SK-N-SH (cell line): ENCODE measurements around the gene ATP5F1E. TPM values are rescaled to one million over a fixed set of nuclear protein-coding genes. Genes with fewer than 3 reads are reported as not detected.

Experiments used
- CTCF ChIA-PET: fragments of 300-600, 350-600 bp; formaldehyde crosslinking; extraction: SDS; loops from one replicate; lab custom pipeline; 2021; lab: Yijun Ruan, JAX
- POLR2A ChIA-PET: fragments of 350-600 bp; sonication (Branson Sonifier 250); formaldehyde crosslinking; extraction: SDS; loops from one replicate; lab custom pipeline; 2020; ENCODE audit warnings: antibody characterized with exemption, inconsistent platforms; lab: Yijun Ruan, JAX
- DNase-seq: peaks from one replicate; pipeline ENCODE4 v3.0.0; 2012
- H2AFZ ChIP-seq: fragments of 200-600 bp; sonication (generic); 2 replicates; pipeline ENCODE4 v1.8.1; 2016; ENCODE audit warnings: antibody characterized with exemption, mild to moderate bottlenecking, low read depth
- H3F3A ChIP-seq: fragments of 200-600 bp; sonication (generic); replicated peaks from 2 replicates; pipeline ENCODE3; 2016; ENCODE audit warnings: antibody characterized with exemption, mild to moderate bottlenecking; ENCODE audit not compliant: insufficient read depth
- H3K27ac ChIP-seq, 2 experiments: fragments of 200-500 bp in 1 of 2; fragments of 200-600 bp in 1 of 2; sonication (Bioruptor generic) in 1 of 2; sonication (generic), shearing (Covaris generic) in 1 of 2; 2 replicates each; pipeline versions ENCODE4 v1.5.1 to v1.6.1; 2014 to 2016; ENCODE audit warnings: low read depth in 2 of 2, inconsistent platforms in 1 of 2, low read length in 1 of 2, mild to moderate bottlenecking in 1 of 2, mixed read lengths in 1 of 2
- H3K27me3 ChIP-seq: fragments of 200-600 bp; sonication (generic), shearing (Covaris generic); 2 replicates; pipeline ENCODE4 v1.6.1; 2016; ENCODE audit warnings: mixed run types; ENCODE audit not compliant: insufficient read depth
- H3K36me3 ChIP-seq, 2 experiments: fragments of 200-500 bp in 1 of 2; fragments of 200-600 bp in 1 of 2; sonication (Bioruptor generic) in 1 of 2; sonication (generic) in 1 of 2; replicated peaks in 1 of 2; 2 replicates each; pipeline versions ENCODE3 to v1.5.1; 2014 to 2016; ENCODE audit warnings: low read length in 1 of 2, mild to moderate bottlenecking in 1 of 2; ENCODE audit not compliant: insufficient read depth in 2 of 2, control insufficient read depth in 1 of 2
- H3K4me1 ChIP-seq, 2 experiments: fragments of 200-500 bp in 1 of 2; fragments of 200-600 bp in 1 of 2; sonication (Bioruptor generic) in 1 of 2; sonication (generic), shearing (Covaris generic) in 1 of 2; 2 replicates each; pipeline versions ENCODE4 v1.5.1 to v1.6.1; 2014 to 2016; ENCODE audit warnings: low read depth in 1 of 2, low read length in 1 of 2, mixed run types in 1 of 2; ENCODE audit not compliant: insufficient read depth in 2 of 2, control insufficient read depth in 1 of 2
- H3K4me2 ChIP-seq: fragments of 200-600 bp; sonication (generic), shearing (Covaris generic); 2 replicates; pipeline ENCODE4 v1.6.1; 2017; ENCODE audit warnings: mixed run types
- H3K4me3 ChIP-seq, 2 experiments: fragments of 200-500 bp in 1 of 2; fragments of 200-600 bp in 1 of 2; sonication (Bioruptor generic) in 1 of 2; sonication (generic), shearing (Covaris generic) in 1 of 2; 2 replicates each; pipeline versions ENCODE4 v1.5.1 to v1.8.1; 2014 to 2016; ENCODE audit warnings: low read depth in 2 of 2, inconsistent platforms in 1 of 2, low read length in 1 of 2, mild to moderate bottlenecking in 1 of 2, mixed read lengths in 1 of 2, moderate library complexity in 1 of 2
- H3K79me2 ChIP-seq: fragments of 200-600 bp; sonication (generic); 2 replicates; pipeline ENCODE4 v1.8.1; 2017; ENCODE audit warnings: mild to moderate bottlenecking; ENCODE audit not compliant: insufficient read depth
- H3K9ac ChIP-seq: fragments of 200-600 bp; sonication (generic); 2 replicates; pipeline ENCODE4 v1.6.1; 2017; ENCODE audit warnings: mixed run types
- H3K9me2 ChIP-seq: fragments of 200-600 bp; sonication (generic); 2 replicates; pipeline ENCODE4 v1.6.1; 2017; ENCODE audit warnings: mixed run types
- H3K9me3 ChIP-seq: fragments of 200-600 bp; sonication (generic); 2 replicates; pipeline ENCODE4 v1.6.1; 2017; ENCODE audit warnings: mixed run types, mild to moderate bottlenecking, moderate library complexity
- H4K20me1 ChIP-seq: fragments of 200-600 bp; sonication (generic); 2 replicates; pipeline ENCODE4 v1.6.1; 2017; ENCODE audit warnings: mild to moderate bottlenecking, mixed run types; ENCODE audit not compliant: insufficient read depth
- CTCF ChIP-seq: fragments of 200-600 bp; sonication (generic); IDR thresholded peaks from 2 replicates; pipeline ENCODE4 v1.6.1; 2017; ENCODE audit warnings: antibody characterized with exemption, mild to moderate bottlenecking, moderate library complexity
- EZH2phosphoT487 ChIP-seq: fragments of 200-600 bp; sonication (generic); IDR thresholded peaks from 2 replicates; pipeline ENCODE4 v1.6.1; 2017; ENCODE audit warnings: low read depth, mixed run types, mild to moderate bottlenecking, antibody characterized with exemption, moderate library complexity, borderline replicate concordance
- FOXJ3 ChIP-seq: sonication (generic); formaldehyde crosslinking; IDR thresholded peaks from 2 replicates; pipeline ENCODE4 v1.5.1; 2020; ENCODE audit warnings: mild to moderate bottlenecking, missing genetic modification reagents
- MXI1 ChIP-seq: IDR thresholded peaks from 2 replicates; pipeline ENCODE4 v1.6.1; 2012; ENCODE audit warnings: mild to moderate bottlenecking, low read depth, low read length, improper control_type of control experiment
- PBX3 ChIP-seq: IDR thresholded peaks from 2 replicates; pipeline ENCODE4; 2012
- POLR2AphosphoS5 ChIP-seq: IDR thresholded peaks from 2 replicates; pipeline ENCODE4 v1.6.1; 2012; ENCODE audit warnings: low read depth, low read length
- RAD21 ChIP-seq: IDR thresholded peaks from 2 replicates; pipeline ENCODE4 v1.6.1; 2012; ENCODE audit warnings: mild to moderate bottlenecking, low read length
- RCOR1 ChIP-seq: fragments of 150-350 bp; IDR thresholded peaks from 2 replicates; pipeline ENCODE4 v1.6.1; 2017; ENCODE audit warnings: antibody characterized with exemption, low read length
- REST ChIP-seq: IDR thresholded peaks from 2 replicates; pipeline ENCODE4 v1.6.1; 2012; ENCODE audit warnings: mild to moderate bottlenecking, low read depth, low read length, moderate library complexity
- SIN3A ChIP-seq: IDR thresholded peaks from 2 replicates; pipeline ENCODE4 v1.6.1; 2012; ENCODE audit warnings: low read depth, mild to moderate bottlenecking, low read length, moderate library complexity, borderline replicate concordance
- TCF12 ChIP-seq: IDR thresholded peaks from 2 replicates; pipeline ENCODE4 v1.4.0; 2012
- USF1 ChIP-seq: IDR thresholded peaks from 2 replicates; pipeline ENCODE4 v1.4.0; 2012; ENCODE audit warnings: low read depth, borderline replicate concordance
- USF2 ChIP-seq: fragments of 150-350 bp; IDR thresholded peaks from 2 replicates; pipeline ENCODE4 v1.6.1; 2017; ENCODE audit warnings: antibody characterized with exemption, low read length, low read depth, borderline replicate concordance
- YY1 ChIP-seq: IDR thresholded peaks from 2 replicates; pipeline ENCODE4 v1.4.0; 2012; ENCODE audit warnings: low read depth, mild to moderate bottlenecking
- ZBTB33 ChIP-seq: IDR thresholded peaks from 2 replicates; pipeline ENCODE4 v1.4.0; 2012; ENCODE audit warnings: low read depth, borderline replicate concordance
- WGBS: methylation state at CpG from one replicate; pipeline ENCODE4 v1.1.6; 2017; ENCODE audit warnings: low lambda C conversion rate; 5-methylcytosine and 5-hydroxymethylcytosine counted together
- polyA plus RNA-seq, 3 experiments: library from polyadenylated mRNA; depleted of rRNA; stranded (reverse); fragments of >200 nt; gene quantifications; 2 replicates each; pipeline ENCODE4 v1.2.3, GENCODE V29; 2012

ATP5F1E gene
- polyA plus RNA-seq, 1 of the 3 experiments (the other 2 are of a cell fraction) = 60.8 TPM

- Histone ChIP-seq H3K36me3 (no peaks in the 10 kb centered on the region), H3K27me3 (no peaks in the 10 kb centered on the region), H3K9me3 (no peaks in the 10 kb centered on the region), H2AFZ (no peak overlapping the region), H3F3A (no peaks in the 10 kb centered on the region), H3K27ac (no peak overlapping the region), H3K9ac (no peak overlapping the region), H3K4me2 (no peak overlapping the region), H3K4me1 (peaks cover 0 to 3% of the 10 kb centered on the region in 2 experiments; a peak in 1 of 4 replicates), H3K4me3 (no peak overlapping the region), H3K79me2 (no peaks in the 10 kb centered on the region), H4K20me1 (no peaks in the 10 kb centered on the region), H3K9me2 (no peaks in the 10 kb centered on the region)
- POLR2A ChIA-PET = no interaction called here
- CTCF ChIA-PET = interaction anchor here (1.3 kb wide), 1 partner anchor 13 kb away, joined by 4 read pairs; no protein-coding TSS in a partner anchor
- 85% methylated on average over 7 of the region's 8 CpGs for WGBS
- DNase-seq = no peak
- no peak for TF ChIP-seq RCOR1
Measured at GRCh38 chr20:59002388-59002787, 29.7 kb downstream of the ATP5F1E start.

GRCh38 chr20:59001449-59002171, 30.5 kb downstream of the ATP5F1E start:
- H3K79me2 ChIP-seq = no peaks in the 10 kb centered on the region
- TF ChIP-seq RAD21 = no peak
- no peak for TF ChIP-seq FOXJ3 (CRISPR knock-in tag)
- TF ChIP-seq USF1 = no peak
- no peak for TF ChIP-seq POLR2AphosphoS5
- no peak for TF ChIP-seq RCOR1
- TF ChIP-seq REST = no peak
- no peak for TF ChIP-seq YY1
- TF ChIP-seq USF2 = no peak
- no peak for TF ChIP-seq SIN3A
- TF ChIP-seq ZBTB33 = no peak
- TF ChIP-seq TCF12 = no peak
- TF ChIP-seq EZH2phosphoT487 = no peak
- TF ChIP-seq MXI1 = no peak
- no peak for TF ChIP-seq CTCF
- no peak for TF ChIP-seq PBX3

More at GRCh38 chr20:59001449-59002171, 30.5 kb downstream of the ATP5F1E start:
- Histone ChIP-seq H3K4me2 (no peak overlapping the region), H3K4me1 (peaks cover 0 to 3% of the 10 kb centered on the region in 2 experiments; a peak in 1 of 4 replicates), H3K36me3 (no peaks in the 10 kb centered on the region), H4K20me1 (no peaks in the 10 kb centered on the region), H3K27me3 (no peaks in the 10 kb centered on the region), H3K4me3 (no peak overlapping the region), H3K9me3 (no peaks in the 10 kb centered on the region), H2AFZ (no peak overlapping the region), H3K9ac (no peak overlapping the region), H3F3A (no peaks in the 10 kb centered on the region), H3K9me2 (no peaks in the 10 kb centered on the region), H3K27ac (no peak overlapping the region)
- CTCF ChIA-PET = interaction anchor here (1.3 kb wide), 2 partner anchors 14 to 123 kb away, joined by 3 to 4 read pairs; no protein-coding TSS in a partner anchor
- POLR2A ChIA-PET = no interaction called here
- WGBS = 90% methylated on average over 20 of the region's 27 CpGs
- DNase-seq = no peak
